Nephron (organoid): Measurements from ENCODE around the gene MINAR1.
A peak's percentile ranks its signal among the peaks of the same experiment; 100 is the strongest.

Experiments used
- H3K27ac Mint-ChIP-seq, 3 experiments: 2 replicates each; pipeline ENCODE4 v1.8.0; 2020; ENCODE audit warnings: mixed read lengths in 3 of 3, mild to moderate bottlenecking in 2 of 3, moderate library complexity in 1 of 3
- H3K27me3 Mint-ChIP-seq: 2 replicates; pipeline ENCODE4 v1.8.0; 2021; ENCODE audit warnings: low read depth, mild to moderate bottlenecking, moderate library complexity, mixed read lengths
- H3K36me3 Mint-ChIP-seq: 2 replicates; pipeline ENCODE4 v1.8.0; 2020; ENCODE audit warnings: low read depth, mixed read lengths
- H3K4me1 Mint-ChIP-seq: 2 replicates; pipeline ENCODE4 v1.8.0; 2020; ENCODE audit warnings: mixed read lengths
- H3K4me3 Mint-ChIP-seq, 3 experiments: 2 replicates each; pipeline ENCODE4 v1.8.0; 2020; ENCODE audit warnings: mild to moderate bottlenecking in 3 of 3, mixed read lengths in 3 of 3, moderate library complexity in 2 of 3
- H3K9me3 Mint-ChIP-seq: 2 replicates; pipeline ENCODE4 v1.8.0; 2020; ENCODE audit warnings: mixed read lengths
- CTCF ChIP-seq, 3 experiments: fragments of 200-600 bp; sonication (generic); IDR thresholded peaks; one replicate each; pipeline ENCODE4 v1.5.0; 2021; ENCODE audit warnings: antibody characterized with exemption in 3 of 3; ENCODE audit not compliant: unreplicated experiment in 3 of 3

The MINAR1 gene

GRCh38 chr15:79431636-79432344, at the start of gene MINAR1:
Gene MINAR1 (plus strand): TSS chr15:79432336. CDS start chr15:79456148, 23,812 bp downstream.
- no peaks in the 10 kb centered on the region for H3K36me3 Mint-ChIP-seq
- H3K4me3 Mint-ChIP-seq, result peak within 1 kb of the TSS; percentile 82 to 86 (median 83)
- H3K27ac Mint-ChIP-seq, result no peak within 1 kb of the TSS
- H3K27me3 Mint-ChIP-seq, result peaks cover 94% of the 10 kb centered on the region
- peak; percentile 20 to 37 (median 25) for TF ChIP-seq CTCF (IDR thresholded peaks at IDR 0.05; ENCODE audit: unreplicated experiment in 3 of 3)
- no peaks in the 10 kb centered on the region for H3K9me3 Mint-ChIP-seq
- peaks cover 13% of the 10 kb centered on the region for H3K4me1 Mint-ChIP-seq

DNA sequence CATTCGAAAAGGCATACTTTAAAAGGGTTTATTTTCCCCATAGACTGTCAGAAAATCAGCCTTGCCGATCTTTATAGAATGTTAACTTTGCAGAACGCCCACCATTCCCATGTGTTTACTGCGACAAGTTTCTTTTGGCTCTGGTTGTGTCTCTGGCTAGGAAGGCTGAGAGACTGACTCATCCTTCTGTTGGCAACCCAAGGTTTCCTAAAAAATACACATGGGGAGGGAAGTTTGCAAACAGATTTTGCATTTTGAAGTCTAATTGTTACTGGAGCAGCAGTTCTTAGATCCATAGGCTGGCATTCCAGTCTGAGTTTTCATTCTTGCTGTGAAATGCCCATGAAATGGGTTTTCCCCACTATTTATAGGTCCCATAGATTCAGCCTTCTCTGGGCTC, 37.9 kb upstream of the MINAR1 start:
- peaks cover 20% of the 10 kb centered on the region for H3K9me3 Mint-ChIP-seq
- no peak overlapping the region for H3K27ac Mint-ChIP-seq
- no peak overlapping the region for H3K4me3 Mint-ChIP-seq
- H3K36me3 Mint-ChIP-seq, result no peaks in the 10 kb centered on the region
- H3K4me1 Mint-ChIP-seq, result peaks cover 8% of the 10 kb centered on the region
- TF ChIP-seq CTCF (IDR thresholded peaks at IDR 0.05; ENCODE audit: unreplicated experiment in 3 of 3), result no peak
- no peaks in the 10 kb centered on the region for H3K27me3 Mint-ChIP-seq

- peaks cover 20% of the 10 kb centered on the region for H3K4me1 Mint-ChIP-seq
- H3K27ac Mint-ChIP-seq, result no peak overlapping the region
- no peaks in the 10 kb centered on the region for H3K27me3 Mint-ChIP-seq
- H3K36me3 Mint-ChIP-seq, result no peaks in the 10 kb centered on the region
- no peak overlapping the region for H3K4me3 Mint-ChIP-seq
- peaks cover 2% of the 10 kb centered on the region for H3K9me3 Mint-ChIP-seq
- no peak for TF ChIP-seq CTCF (IDR thresholded peaks at IDR 0.05; ENCODE audit: unreplicated experiment in 3 of 3)
Measured at GRCh38 chr15:79396850-79397249, 35.3 kb upstream of the MINAR1 start.

DNA sequence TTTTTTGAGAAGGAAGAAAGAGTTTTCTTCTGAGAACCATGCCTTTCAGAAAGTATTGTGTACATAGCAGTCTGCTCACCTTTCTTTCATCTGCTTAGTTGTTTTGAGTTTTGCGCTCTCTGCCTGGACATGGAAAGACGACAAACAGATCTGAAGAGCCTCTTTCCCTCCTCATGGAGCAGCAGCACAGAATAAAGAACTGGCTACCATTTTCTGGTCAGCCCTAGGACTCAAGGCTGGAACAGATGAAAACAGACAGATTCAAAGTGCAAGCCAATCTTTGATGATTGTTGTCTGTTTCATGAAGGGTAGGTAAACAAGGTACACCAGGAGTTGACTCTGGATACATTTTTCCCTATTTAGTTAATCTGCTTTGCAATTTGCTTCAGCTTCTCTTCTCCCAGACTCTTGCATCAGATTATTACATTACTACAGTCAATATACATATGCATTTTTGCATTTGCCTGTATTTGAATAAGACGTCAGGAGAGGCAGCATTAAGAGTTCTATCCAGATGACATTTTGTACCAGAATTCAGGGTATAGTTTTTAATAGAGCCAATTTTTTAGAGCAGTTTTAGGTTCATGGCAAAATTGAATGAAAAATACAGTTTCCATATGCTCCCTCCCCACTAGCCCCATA, 34.7 kb upstream of the MINAR1 start:
- Mint-ChIP-seq H3K4me3 (no peak overlapping the region), H3K27ac (no peak overlapping the region), H3K9me3 (no peaks in the 10 kb centered on the region), H3K36me3 (no peaks in the 10 kb centered on the region), H3K4me1 (peaks cover 20% of the 10 kb centered on the region), H3K27me3 (no peaks in the 10 kb centered on the region)
- TF ChIP-seq CTCF (IDR thresholded peaks at IDR 0.05; ENCODE audit: unreplicated experiment in 3 of 3), result no peak

DNA sequence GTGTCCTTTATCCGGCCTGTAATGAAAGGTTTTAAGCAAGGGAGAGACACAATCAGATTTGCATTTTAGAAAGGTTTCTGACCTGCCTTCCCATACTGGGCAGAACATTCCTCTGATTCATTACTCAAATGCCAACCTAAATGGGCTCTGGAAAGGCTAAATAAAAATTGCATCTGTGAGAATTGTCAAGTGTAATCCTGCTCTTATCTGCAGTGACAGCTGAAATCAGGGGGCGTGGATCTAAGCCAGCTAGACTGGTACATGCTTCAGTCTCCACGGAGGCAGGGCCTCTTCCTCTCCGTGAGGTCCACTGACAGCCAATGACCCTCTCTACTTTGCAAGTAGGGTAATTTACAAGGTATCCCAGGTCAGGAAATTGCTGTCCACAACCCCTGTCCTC, 32.5 kb upstream of the MINAR1 start:
- H3K27me3 Mint-ChIP-seq, result no peaks in the 10 kb centered on the region
- peak overlapping the region in 1 of 3 experiments; percentile 34 for H3K27ac Mint-ChIP-seq
- H3K4me3 Mint-ChIP-seq, result no peak overlapping the region
- no peak for TF ChIP-seq CTCF (IDR thresholded peaks at IDR 0.05; ENCODE audit: unreplicated experiment in 3 of 3)
- no peaks in the 10 kb centered on the region for H3K9me3 Mint-ChIP-seq
- H3K36me3 Mint-ChIP-seq, result no peaks in the 10 kb centered on the region
- H3K4me1 Mint-ChIP-seq, result peaks cover 14% of the 10 kb centered on the region

- H3K27ac Mint-ChIP-seq, result no peak overlapping the region
- H3K9me3 Mint-ChIP-seq, result no peaks in the 10 kb centered on the region
- H3K36me3 Mint-ChIP-seq, result no peaks in the 10 kb centered on the region
- H3K4me1 Mint-ChIP-seq, result peaks cover 14% of the 10 kb centered on the region
- TF ChIP-seq CTCF (IDR thresholded peaks at IDR 0.05; ENCODE audit: unreplicated experiment in 3 of 3), result no peak
- H3K4me3 Mint-ChIP-seq, result no peak overlapping the region
- H3K27me3 Mint-ChIP-seq, result no peaks in the 10 kb centered on the region
Measured at GRCh38 chr15:79400650-79401049, 31.5 kb upstream of the MINAR1 start.
